HCT116 (cell line): ENCODE results near the gene SGMS1.

Experiments used
- ATF3 ChIP-seq: IDR thresholded peaks from 2 replicates; pipeline ENCODE4 v1.6.1; 2012
- CBX3 ChIP-seq: IDR thresholded peaks from 2 replicates; pipeline ENCODE4 v1.6.1; 2012; ENCODE audit warnings: low read depth
- CTCF ChIP-seq, 3 experiments: fragments of 200-600 bp in 1 of 3; sonication (generic) in 1 of 3; IDR thresholded peaks in 2 of 3; conservative IDR thresholded peaks in 1 of 3; 2 replicates each; pipeline ENCODE4 v1.5.1; 2012 to 2017; ENCODE audit warnings: low read depth in 2 of 3, low read length in 2 of 3, antibody characterized with exemption in 1 of 3, borderline replicate concordance in 1 of 3, control low read depth in 1 of 3, mild to moderate bottlenecking in 1 of 3, mixed read lengths in 1 of 3, mixed run types in 1 of 3, moderate library complexity in 1 of 3; ENCODE audit not compliant: insufficient read depth in 1 of 3
- EZH2 ChIP-seq: fragments of 200-600 bp; sonication (generic); IDR thresholded peaks from 2 replicates; pipeline ENCODE4 v1.6.1; 2017; ENCODE audit warnings: antibody characterized with exemption, mixed run types
- EZH2phosphoT487 ChIP-seq: fragments of 200-600 bp; IDR thresholded peaks from 2 replicates; pipeline ENCODE4 v1.6.1; 2018; ENCODE audit warnings: antibody characterized with exemption, borderline replicate concordance
- POLR2A ChIP-seq: IDR thresholded peaks from 2 replicates; pipeline ENCODE4 v1.7.0; 2011; ENCODE audit warnings: borderline replicate concordance; ENCODE audit not compliant: insufficient read depth, insufficient read length; ENCODE audit errors: extremely low read depth
- POLR2AphosphoS5 ChIP-seq: IDR thresholded peaks from 2 replicates; pipeline ENCODE4 v1.6.1; 2011; ENCODE audit warnings: mild to moderate bottlenecking, low read depth, low read length, moderate library complexity
- TF ChIP-seq, protein P1 (sequence below): IDR thresholded peaks from 2 replicates; pipeline ENCODE4 v1.6.1; 2012

DNA sequence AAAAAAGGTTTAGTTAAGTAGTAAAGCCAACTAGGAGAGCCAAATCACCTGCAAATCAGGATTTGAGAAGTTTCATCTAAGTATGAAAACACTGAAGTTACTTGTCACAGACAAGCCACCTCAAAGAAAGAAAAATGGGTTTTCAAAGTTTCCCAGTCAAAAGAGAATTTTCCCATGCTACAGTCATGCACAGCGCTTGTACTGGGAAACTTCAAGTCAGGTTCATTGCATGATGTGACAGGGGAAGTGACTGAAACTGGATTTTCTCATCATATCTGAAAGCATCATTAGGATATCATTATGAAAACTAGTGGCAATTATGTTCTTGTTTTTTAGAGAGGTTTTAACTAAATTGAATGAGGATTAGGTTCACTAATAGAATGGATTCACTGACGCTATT, 167.0 kb downstream of the SGMS1 start:
- no peak for TF ChIP-seq EZH2
- TF ChIP-seq POLR2AphosphoS5: no peak
- no peak for TF ChIP-seq CBX3
- no peak for TF ChIP-seq CTCF (IDR thresholded peaks at IDR 0.05 in 2 of 3, conservative IDR thresholded peaks at IDR 0.05 in 1 of 3; ENCODE audit: borderline replicate concordance in 1 of 3, insufficient read depth in 1 of 3, low read depth in 2 of 3, low read length in 2 of 3)
- TF ChIP-seq POLR2A: no peak
- TF ChIP-seq EZH2phosphoT487: no peak
- TF ChIP-seq, protein P1, sequence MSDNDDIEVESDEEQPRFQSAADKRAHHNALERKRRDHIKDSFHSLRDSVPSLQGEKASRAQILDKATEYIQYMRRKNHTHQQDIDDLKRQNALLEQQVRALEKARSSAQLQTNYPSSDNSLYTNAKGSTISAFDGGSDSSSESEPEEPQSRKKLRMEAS: no peak
- no peak for TF ChIP-seq ATF3
